Uterus (tissue), 4 donors: ENCODE measurements around the gene HYI. TPM values are rescaled to one million over a fixed set of nuclear protein-coding genes. Genes with fewer than 3 reads are reported as not detected.
"Not testable (repeated sequence)": the region's sequence is repeated elsewhere in the genome, so short reads cannot be mapped to it uniquely, and the experiment has no call there.

Experiments
- DNase-seq, 2 donors: peaks; one replicate each; pipeline ENCODE4 v3.0.0-alpha.2; 2019 to 2020
- H3K27ac ChIP-seq, 2 donors: fragments of 200-600 bp; sonication (generic); 1 replicate in 1 of 2; 2 replicates in 1 of 2; pipeline ENCODE4 v1.5.1; 2016 to 2018
- H3K27me3 ChIP-seq, 2 donors: fragments of 200-600 bp; sonication (generic); one replicate each; pipeline ENCODE4 v1.5.1; 2018 to 2019; ENCODE audit warnings: control low read depth in 1 of 2
- H3K36me3 ChIP-seq, 2 donors: fragments of 200-600 bp; sonication (generic); one replicate each; pipeline ENCODE4 v1.5.1; 2019; ENCODE audit warnings: control low read depth in 1 of 2
- H3K4me1 ChIP-seq, 2 donors: fragments of 200-600 bp; sonication (generic); one replicate each; pipeline ENCODE4 v1.5.1; 2018 to 2019; ENCODE audit warnings: control low read depth in 1 of 2
- H3K4me3 ChIP-seq, 2 donors: fragments of 200-600 bp; sonication (generic); 1 replicate in 1 of 2; 2 replicates in 1 of 2; pipeline ENCODE4 v1.5.1; 2018 to 2019; ENCODE audit warnings: mild to moderate bottlenecking in 1 of 2
- H3K9me3 ChIP-seq, 2 donors: fragments of 200-600 bp; sonication (generic); one replicate each; pipeline ENCODE4 v1.5.1; 2019; ENCODE audit warnings: control low read depth in 1 of 2
- POLR2A ChIP-seq, 2 donors: fragments of 450-650 bp; IDR thresholded peaks; one replicate each; pipeline ENCODE4 v1.6.1; 2016; ENCODE audit warnings: antibody characterized with exemption in 2 of 2, mild to moderate bottlenecking in 1 of 2, moderate library complexity in 1 of 2
- intact Hi-C: fragments of 100-400 bp; cut with DNase I; formaldehyde crosslinking; loops from one replicate; pipeline ENCODE4 v1.15.1; 2023; ENCODE audit warnings: low total_unique reads
- total RNA-seq, 4 donors: library from RNA; depleted of rRNA in 3 of 4; stranded (reverse); fragments of >200 nt in 3 of 4; gene quantifications; one replicate each; pipeline versions ENCODE4 v1.1.0 to v1.2.4, GENCODE V29; 2014 to 2023
- TF ChIP-seq, protein P1 (sequence below), 4 experiments: fragments of 200-600 bp in 2 of 4; fragments of 450-650 bp in 2 of 4; sonication (generic) in 2 of 4; IDR thresholded peaks; one replicate each; pipeline ENCODE4 v1.5.1; 2016 to 2019; ENCODE audit warnings: antibody characterized with exemption in 4 of 4, mild to moderate bottlenecking in 2 of 4, moderate library complexity in 1 of 4
- donor health status: DM: yes; HTN: yes; CAD: no.

Gene HYI
- total RNA-seq, 4 donors from 2014 or later = 34.8 to 84.7 (median 70.5) TPM

DNA sequence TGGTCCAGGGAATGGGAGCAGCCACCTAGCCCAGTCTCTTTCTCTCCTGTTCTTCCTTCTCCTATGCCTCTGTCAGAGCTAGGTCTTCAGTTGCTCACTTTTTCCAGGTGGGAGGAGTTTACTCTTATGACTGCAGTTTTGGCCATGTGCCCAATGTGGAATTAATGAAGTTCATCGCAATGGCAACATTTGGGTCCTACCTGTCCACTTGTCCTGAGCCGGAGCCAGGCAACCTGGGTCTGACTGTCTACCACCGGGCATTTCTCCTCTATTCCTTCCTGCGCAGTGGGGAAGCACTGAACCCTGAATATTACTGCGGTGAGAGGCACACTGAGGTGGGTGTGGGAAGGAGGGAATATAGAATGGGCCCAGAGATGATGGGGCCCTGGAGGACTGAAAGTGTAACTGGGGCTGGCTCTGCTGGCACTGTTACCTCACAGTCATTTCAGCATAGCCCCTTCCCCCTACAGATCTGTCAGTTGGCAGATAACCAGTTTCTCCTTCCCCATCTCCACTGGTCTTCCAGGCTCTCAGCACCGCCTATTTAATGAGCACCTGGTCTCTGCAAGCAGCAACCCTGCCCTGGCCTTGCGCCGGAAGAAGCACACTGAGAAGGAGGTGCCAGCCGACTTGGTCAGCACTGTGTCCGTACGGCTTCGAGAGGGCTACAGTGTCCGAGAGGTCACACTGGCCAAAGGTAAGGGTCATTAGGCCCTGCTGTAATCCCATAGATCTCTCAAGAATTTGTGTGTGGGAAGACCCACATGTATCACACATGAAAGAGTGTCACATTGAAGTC, 33.9 kb downstream of the HYI start:
- DNase-seq = no peak
- H3K4me1 ChIP-seq = no peaks in the 10 kb centered on the region
- H3K4me3 ChIP-seq = no peak overlapping the region
- TF ChIP-seq POLR2A (IDR thresholded peaks at IDR 0.05) = no peak
- TF ChIP-seq, protein P1, sequence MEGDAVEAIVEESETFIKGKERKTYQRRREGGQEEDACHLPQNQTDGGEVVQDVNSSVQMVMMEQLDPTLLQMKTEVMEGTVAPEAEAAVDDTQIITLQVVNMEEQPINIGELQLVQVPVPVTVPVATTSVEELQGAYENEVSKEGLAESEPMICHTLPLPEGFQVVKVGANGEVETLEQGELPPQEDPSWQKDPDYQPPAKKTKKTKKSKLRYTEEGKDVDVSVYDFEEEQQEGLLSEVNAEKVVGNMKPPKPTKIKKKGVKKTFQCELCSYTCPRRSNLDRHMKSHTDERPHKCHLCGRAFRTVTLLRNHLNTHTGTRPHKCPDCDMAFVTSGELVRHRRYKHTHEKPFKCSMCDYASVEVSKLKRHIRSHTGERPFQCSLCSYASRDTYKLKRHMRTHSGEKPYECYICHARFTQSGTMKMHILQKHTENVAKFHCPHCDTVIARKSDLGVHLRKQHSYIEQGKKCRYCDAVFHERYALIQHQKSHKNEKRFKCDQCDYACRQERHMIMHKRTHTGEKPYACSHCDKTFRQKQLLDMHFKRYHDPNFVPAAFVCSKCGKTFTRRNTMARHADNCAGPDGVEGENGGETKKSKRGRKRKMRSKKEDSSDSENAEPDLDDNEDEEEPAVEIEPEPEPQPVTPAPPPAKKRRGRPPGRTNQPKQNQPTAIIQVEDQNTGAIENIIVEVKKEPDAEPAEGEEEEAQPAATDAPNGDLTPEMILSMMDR (IDR thresholded peaks at IDR 0.05) = no peak
- no peak overlapping the region for H3K27ac ChIP-seq
- H3K36me3 ChIP-seq = no peaks in the 10 kb centered on the region
- intact Hi-C loops = loop anchor here (10.0 kb wide), 1 partner anchor 195 kb away; no protein-coding TSS in a partner anchor
- no peaks in the 10 kb centered on the region for H3K9me3 ChIP-seq
- no peaks in the 10 kb centered on the region for H3K27me3 ChIP-seq

DNA sequence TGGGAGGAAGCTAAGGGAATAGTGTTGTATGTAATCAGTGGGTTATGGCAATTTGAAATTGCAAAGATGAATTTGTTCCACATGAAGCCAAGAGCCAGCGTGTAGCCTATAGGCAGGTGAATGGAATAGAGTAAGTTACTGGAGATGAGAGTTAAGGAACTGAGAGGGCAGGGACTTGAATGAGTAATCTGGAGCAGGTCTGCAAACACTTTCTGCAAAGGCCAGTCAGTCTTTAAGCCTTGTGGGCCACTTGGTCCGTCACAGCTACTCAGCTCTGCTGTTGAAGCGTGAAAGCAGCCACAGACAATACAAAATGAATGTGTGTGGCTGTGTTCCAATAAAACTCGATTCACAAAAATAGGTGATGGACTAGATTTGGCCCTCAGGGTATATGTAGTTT, 34.9 kb downstream of the HYI start:
- Histone ChIP-seq H3K27me3 (no peaks in the 10 kb centered on the region), H3K36me3 (no peaks in the 10 kb centered on the region), H3K4me1 (no peaks in the 10 kb centered on the region), H3K27ac (no peak overlapping the region), H3K4me3 (no peak overlapping the region), H3K9me3 (no peaks in the 10 kb centered on the region)
- TF ChIP-seq POLR2A (IDR thresholded peaks at IDR 0.05) = no peak
- TF ChIP-seq, protein P1 (IDR thresholded peaks at IDR 0.05) = no peak
- intact Hi-C loops = loop anchor here (10.0 kb wide), 1 partner anchor 194 kb away; no protein-coding TSS in a partner anchor
- DNase-seq = no peak

DNA sequence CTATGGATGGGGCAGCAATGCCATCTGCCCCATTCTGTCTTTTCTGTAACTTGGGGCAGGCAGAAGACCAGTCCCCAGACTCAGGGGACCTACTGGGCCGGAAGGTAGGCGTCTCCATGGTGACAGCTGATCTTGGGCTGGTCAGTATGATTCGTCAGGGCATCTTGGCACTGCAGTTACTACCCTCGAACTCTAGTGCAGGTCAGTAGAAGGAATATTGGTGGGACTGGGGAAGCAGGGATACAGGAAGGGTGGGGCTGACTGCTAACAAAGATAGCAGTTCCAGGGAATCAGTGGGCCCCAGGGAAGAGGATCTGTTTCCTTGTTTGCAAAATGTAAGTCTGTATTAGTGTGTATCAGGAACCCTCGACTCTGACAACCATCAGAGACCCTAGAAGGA, 37.8 kb downstream of the HYI start:
- intact Hi-C loops = loop anchor here (10.0 kb wide), 1 partner anchor 191 kb away; no protein-coding TSS in a partner anchor
- no peaks in the 10 kb centered on the region for H3K4me1 ChIP-seq
- no peak for DNase-seq
- H3K9me3 ChIP-seq = no peaks in the 10 kb centered on the region
- H3K4me3 ChIP-seq = no peak overlapping the region
- H3K27ac ChIP-seq = no peak overlapping the region
- H3K27me3 ChIP-seq = no peaks in the 10 kb centered on the region
- H3K36me3 ChIP-seq = no peaks in the 10 kb centered on the region
- TF ChIP-seq POLR2A (IDR thresholded peaks at IDR 0.05) = no peak

DNA sequence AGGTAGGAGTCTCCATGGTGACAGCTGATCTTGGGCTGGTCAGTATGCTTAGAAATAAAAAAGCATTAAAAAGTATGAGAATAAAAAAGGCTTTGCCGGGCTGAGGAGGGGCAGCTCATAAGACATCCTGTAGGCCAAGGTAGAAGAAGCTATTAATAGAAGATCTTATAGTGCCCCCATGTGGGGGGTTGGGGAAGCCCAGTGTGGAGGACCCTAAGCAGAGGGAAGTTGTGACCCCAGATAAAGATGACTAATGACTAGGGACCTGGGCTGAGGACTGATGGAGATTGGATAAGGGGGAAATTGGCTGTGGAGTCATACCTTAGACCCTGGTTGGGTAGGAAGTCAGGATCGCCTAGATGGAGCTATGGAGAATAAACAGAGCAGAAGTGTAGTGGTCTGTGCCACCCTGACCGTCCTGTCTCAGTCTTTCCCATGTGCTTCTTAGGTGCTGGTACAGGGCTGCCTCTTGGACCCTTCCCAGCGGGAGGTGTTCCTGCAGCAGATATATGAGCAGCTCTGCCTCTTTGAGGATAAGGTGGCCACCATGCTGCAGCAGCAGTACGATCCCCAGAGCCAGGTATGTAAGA, 39.0 kb downstream of the HYI start:
- intact Hi-C loops = loop anchor here (10.0 kb wide), 1 partner anchor 190 kb away; no protein-coding TSS in a partner anchor
- H3K36me3 ChIP-seq = no peaks in the 10 kb centered on the region
- no peaks in the 10 kb centered on the region for H3K4me1 ChIP-seq
- peak in 1 of 2 donors; percentile 53 for DNase-seq
- H3K9me3 ChIP-seq = no peaks in the 10 kb centered on the region
- H3K27me3 ChIP-seq = no peaks in the 10 kb centered on the region
- H3K27ac ChIP-seq = no peak overlapping the region
- no peak overlapping the region for H3K4me3 ChIP-seq
- TF ChIP-seq POLR2A (IDR thresholded peaks at IDR 0.05) = no peak
- TF ChIP-seq, protein P1 (IDR thresholded peaks at IDR 0.05) = peak; percentile 50 to 63 (median 56)

DNA sequence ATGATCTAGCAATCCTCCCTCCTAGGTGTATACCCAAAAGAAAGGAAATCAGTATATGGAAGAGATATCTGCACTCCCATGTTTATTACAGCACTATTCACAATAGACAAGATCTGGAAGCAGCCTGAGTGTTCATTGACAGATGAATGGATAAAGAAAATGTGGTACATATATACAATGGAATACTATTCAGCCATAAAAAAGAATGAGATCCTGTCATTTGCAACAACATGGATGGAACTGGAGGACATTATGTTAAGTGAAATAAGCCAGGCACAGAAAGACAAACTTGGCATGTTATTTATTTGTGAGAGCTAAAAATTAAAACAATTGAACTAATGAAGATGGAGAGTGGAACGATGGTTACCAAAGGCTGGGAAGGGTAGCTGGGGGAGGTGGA, 40.3 kb downstream of the HYI start:
- not testable (repeated sequence) for H3K36me3 ChIP-seq, H3K4me1 ChIP-seq, H3K27me3 ChIP-seq, H3K4me3 ChIP-seq, DNase-seq, H3K27ac ChIP-seq, H3K9me3 ChIP-seq
- intact Hi-C loops = loop anchor here (10.0 kb wide), 1 partner anchor 189 kb away; no protein-coding TSS in a partner anchor

DNA sequence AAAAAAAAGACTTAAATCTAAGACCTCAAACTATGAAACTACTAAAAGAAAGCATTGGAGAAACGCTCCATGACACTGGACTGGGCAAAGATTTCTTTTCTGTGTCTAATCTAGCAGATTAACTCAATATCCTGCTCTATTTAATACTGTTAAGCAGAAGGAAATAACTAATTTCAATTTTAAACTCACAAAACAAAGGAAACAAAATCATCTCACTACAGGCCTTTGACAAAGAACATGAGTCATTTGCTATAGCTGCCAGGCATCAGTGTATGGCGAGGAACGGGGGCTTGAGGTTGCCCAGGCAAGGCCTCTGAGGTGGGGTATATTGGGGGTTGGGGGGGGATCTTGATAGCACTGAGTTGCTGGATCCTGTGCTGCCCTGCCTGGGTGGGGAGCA, 43.2 kb downstream of the HYI start:
- TF ChIP-seq, protein P1 (IDR thresholded peaks at IDR 0.05) = no peak
- TF ChIP-seq POLR2A (IDR thresholded peaks at IDR 0.05) = no peak
- no peak for DNase-seq
- H3K4me1 ChIP-seq = no peaks in the 10 kb centered on the region
- no peak overlapping the region for H3K27ac ChIP-seq
- intact Hi-C loops = loop anchor here (10.0 kb wide), 1 partner anchor 186 kb away; no protein-coding TSS in a partner anchor
- H3K9me3 ChIP-seq = no peaks in the 10 kb centered on the region
- no peak overlapping the region for H3K4me3 ChIP-seq
- H3K36me3 ChIP-seq = no peaks in the 10 kb centered on the region
- H3K27me3 ChIP-seq = no peaks in the 10 kb centered on the region
